Measurements from ENCODE around the gene ADIPOR2.
"Not testable (repeated sequence)": the region's sequence is repeated elsewhere in the genome, so short reads cannot be mapped to it uniquely, and the experiment has no call there.

The ADIPOR2 gene

DNA sequence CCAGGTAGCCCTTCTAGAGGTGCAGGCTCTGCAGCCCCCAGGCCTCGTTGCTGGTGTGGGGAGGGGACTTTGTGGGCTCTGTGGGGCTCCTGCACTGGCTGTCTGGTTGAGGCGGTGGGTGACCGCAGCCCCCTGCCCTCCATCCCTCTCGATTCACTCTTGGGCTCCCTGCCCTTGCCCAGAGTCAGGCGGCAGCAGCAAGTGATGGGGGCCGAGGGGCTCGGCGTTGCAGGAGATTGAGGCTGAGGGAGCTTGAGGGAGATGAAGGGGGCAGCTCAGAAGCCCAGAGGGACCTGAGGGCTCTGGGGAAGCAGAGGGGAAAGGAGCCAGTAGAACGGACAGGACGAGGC is 120.0 kb downstream of the ADIPOR2 start:
- DNase-seq (ENCODE audit: insufficient read length) (no peak), FAIRE-seq (no peak)
- no peak for TF ChIP-seq POLR2A (IDR thresholded peaks at IDR 0.05; ENCODE audit: low read depth, low read length)
- TF ChIP-seq TAF1 (IDR thresholded peaks at IDR 0.05; ENCODE audit: borderline replicate concordance, low read depth, low read length), result no peak
- TF ChIP-seq POLR2AphosphoS5 (IDR thresholded peaks at IDR 0.05; ENCODE audit: low read depth, low read length), result no peak

DNA sequence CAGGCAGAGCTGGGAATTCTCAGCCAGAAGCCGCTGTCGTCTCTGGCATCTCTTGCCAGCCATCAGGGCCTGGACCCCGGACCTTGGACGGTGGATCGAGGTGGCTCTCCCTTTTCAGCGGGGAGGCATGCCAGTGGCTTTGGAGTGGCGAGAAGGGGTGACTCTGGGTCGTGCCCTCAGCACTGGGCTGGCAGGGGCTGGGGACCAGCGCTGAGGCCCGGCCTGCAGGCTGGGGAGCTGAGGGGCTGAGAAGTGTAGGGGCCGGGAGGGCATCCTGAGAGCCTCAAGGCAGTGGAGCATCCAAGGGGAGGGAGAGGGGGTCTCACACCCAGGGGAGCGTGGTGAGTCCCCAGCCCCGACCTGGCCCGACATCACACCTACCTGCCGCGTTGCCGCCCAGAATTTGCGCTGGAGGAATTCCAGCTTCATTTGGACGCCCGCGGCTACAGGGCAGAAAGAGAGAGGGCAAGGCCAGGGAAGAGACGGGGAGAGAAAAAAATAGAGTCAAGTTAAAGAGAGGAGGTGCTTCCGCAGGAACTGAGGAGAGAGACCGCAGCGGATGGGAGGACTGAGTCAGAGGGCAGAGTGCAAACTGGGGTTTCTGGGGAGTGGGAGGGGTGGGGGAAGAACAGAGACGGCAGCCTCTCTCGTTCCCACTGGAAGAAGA is 120.5 kb downstream of the ADIPOR2 start:
- DNase-seq (ENCODE audit: insufficient read length) (no peak), FAIRE-seq (no peak)
- no peak for TF ChIP-seq POLR2AphosphoS5 (IDR thresholded peaks at IDR 0.05; ENCODE audit: low read depth, low read length)
- TF ChIP-seq TAF1 (IDR thresholded peaks at IDR 0.05; ENCODE audit: borderline replicate concordance, low read depth, low read length), result no peak
- no peak for TF ChIP-seq POLR2A (IDR thresholded peaks at IDR 0.05; ENCODE audit: low read depth, low read length)

DNA sequence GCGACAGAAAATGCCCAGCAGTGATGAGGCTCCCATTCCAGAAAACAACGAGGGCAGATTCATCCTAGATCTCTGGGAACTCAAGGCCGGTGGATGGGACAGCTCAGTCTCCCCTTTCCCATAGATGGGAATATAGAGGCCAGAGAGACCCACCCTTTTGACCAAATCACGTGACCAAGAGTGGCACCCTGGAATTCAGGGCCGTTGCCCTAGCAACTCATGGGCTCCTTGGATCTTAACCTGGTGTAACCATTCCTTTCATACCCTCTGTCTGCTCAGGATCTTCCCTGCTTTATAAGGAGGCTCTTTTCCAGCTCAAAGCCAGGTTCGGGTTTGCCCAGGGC is 121.0 kb downstream of the ADIPOR2 start:
- no peak for DNase-seq (ENCODE audit: insufficient read length)
- FAIRE-seq, result no peak
- no peak for TF ChIP-seq TAF1 (IDR thresholded peaks at IDR 0.05; ENCODE audit: borderline replicate concordance, low read depth, low read length)
- TF ChIP-seq POLR2AphosphoS5 (IDR thresholded peaks at IDR 0.05; ENCODE audit: low read depth, low read length), result no peak
- TF ChIP-seq POLR2A (IDR thresholded peaks at IDR 0.05; ENCODE audit: low read depth, low read length), result no peak

DNA sequence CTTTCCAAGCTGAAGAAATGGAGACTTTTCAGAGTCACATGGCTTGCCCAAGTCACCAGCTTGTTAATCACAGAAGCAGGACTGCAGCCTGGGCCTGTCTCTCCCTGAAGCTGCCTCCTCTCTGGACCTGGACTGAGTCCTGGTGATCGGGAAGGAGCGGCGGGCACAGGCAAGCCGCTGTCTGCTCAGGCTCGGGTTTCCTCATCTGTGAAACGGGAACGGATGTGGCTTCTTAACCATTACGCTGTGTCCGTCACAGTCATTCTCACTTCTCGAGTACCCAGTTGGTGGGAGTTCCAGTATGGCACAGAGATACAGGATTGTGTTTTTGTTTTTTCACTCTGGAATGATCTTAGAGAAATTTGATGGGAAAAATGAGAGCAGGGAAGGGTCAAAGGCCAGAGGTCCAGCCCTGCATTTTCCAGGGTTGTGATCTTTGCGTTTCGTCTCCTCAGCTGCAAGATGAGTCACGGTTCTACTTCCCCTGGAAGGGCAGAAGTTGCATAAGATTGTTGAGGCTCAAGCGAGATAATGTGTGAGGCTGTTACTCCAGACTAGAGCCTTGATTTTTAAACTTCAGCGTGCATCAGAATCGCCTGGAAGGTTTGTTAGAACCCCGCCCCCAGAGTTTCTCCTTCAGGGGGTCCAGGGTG is 121.9 kb downstream of the ADIPOR2 start:
- DNase-seq (ENCODE audit: insufficient read length), result no peak
- no peak for TF ChIP-seq TAF1 (IDR thresholded peaks at IDR 0.05; ENCODE audit: borderline replicate concordance, low read depth, low read length)
- no peak for TF ChIP-seq POLR2AphosphoS5 (IDR thresholded peaks at IDR 0.05; ENCODE audit: low read depth, low read length)
- no peak for TF ChIP-seq POLR2A (IDR thresholded peaks at IDR 0.05; ENCODE audit: low read depth, low read length)
- peak; percentile 70 for FAIRE-seq

- DNase-seq (ENCODE audit: insufficient read length) (no peak), FAIRE-seq (no peak)
Observed at GRCh38 chr12:1814266-1814665, 123.4 kb downstream of the ADIPOR2 start.

GRCh38 chr12:1815108-1815507 is 124.2 kb downstream of the ADIPOR2 start:
- DNase-seq (ENCODE audit: insufficient read length) (no peak), FAIRE-seq (no peak)

More at GRCh38 chr12:1814266-1814665, 123.4 kb downstream of the ADIPOR2 start:
- TF ChIP-seq POLR2A (IDR thresholded peaks at IDR 0.05; ENCODE audit: low read depth, low read length) (no peak), TAF1 (IDR thresholded peaks at IDR 0.05; ENCODE audit: borderline replicate concordance, low read depth, low read length) (no peak), POLR2AphosphoS5 (IDR thresholded peaks at IDR 0.05; ENCODE audit: low read depth, low read length) (no peak)

GRCh38 chr12:1815814-1816729 is 125.2 kb downstream of the ADIPOR2 start:
- FAIRE-seq (no peak), DNase-seq (ENCODE audit: insufficient read length) (no peak)
- TF ChIP-seq TAF1 (IDR thresholded peaks at IDR 0.05; ENCODE audit: borderline replicate concordance, low read depth, low read length) (no peak), POLR2AphosphoS5 (IDR thresholded peaks at IDR 0.05; ENCODE audit: low read depth, low read length) (no peak), POLR2A (IDR thresholded peaks at IDR 0.05; ENCODE audit: low read depth, low read length) (no peak)

More at GRCh38 chr12:1815108-1815507, 124.2 kb downstream of the ADIPOR2 start:
- TF ChIP-seq TAF1 (IDR thresholded peaks at IDR 0.05; ENCODE audit: borderline replicate concordance, low read depth, low read length) (no peak), POLR2AphosphoS5 (IDR thresholded peaks at IDR 0.05; ENCODE audit: low read depth, low read length) (no peak), POLR2A (IDR thresholded peaks at IDR 0.05; ENCODE audit: low read depth, low read length) (no peak)

GRCh38 chr12:1816730-1817348 is 126.0 kb downstream of the ADIPOR2 start:
- FAIRE-seq, result no peak
- no peak for DNase-seq (ENCODE audit: insufficient read length)
- TF ChIP-seq POLR2AphosphoS5 (IDR thresholded peaks at IDR 0.05; ENCODE audit: low read depth, low read length) (no peak; the same call in 1 of the 2 replicates), TAF1 (IDR thresholded peaks at IDR 0.05; ENCODE audit: borderline replicate concordance, low read depth, low read length) (no peak), POLR2A (IDR thresholded peaks at IDR 0.05; ENCODE audit: low read depth, low read length) (no peak)

DNA sequence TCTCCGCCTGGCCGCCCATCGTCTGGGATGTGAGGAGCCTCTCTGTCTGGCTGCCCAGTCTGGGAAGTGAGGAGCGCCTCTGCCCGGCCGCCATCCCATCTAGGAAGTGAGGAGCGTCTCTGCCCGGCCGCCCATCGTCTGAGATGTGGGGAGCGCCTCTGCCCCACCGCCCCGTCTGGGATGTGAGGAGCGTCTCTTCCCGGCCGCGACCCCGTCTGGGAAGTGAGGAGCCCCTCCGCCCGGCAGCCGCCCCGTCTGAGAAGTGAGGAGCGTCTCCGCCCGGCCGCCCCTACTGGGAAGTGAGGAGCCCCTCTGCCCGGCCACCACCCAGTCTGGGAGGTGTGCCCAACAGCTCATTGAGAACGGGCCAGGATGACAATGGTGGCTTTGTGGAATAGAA is 127.1 kb downstream of the ADIPOR2 start:
- FAIRE-seq; DNase-seq (ENCODE audit: insufficient read length): not testable (repeated sequence)

DNA sequence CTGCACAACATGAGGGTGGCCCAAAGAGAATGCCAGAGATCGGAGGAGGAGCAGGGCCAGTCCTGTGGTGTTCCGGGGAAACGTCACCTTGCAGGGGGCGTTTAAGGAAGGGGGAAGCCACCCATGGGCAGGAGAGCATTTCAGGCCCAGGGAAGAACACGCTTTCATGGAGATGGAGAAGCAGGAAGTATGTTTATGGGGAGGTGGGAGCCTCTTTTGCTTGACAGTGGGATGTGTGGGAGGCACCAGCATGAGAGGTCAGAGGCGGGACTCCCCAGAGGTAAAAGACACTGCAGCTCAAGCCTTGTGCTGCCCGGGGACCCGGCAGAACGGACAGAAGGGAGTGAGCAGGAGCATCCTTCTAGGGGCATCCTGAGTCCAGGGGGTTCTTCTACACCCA is 128.2 kb downstream of the ADIPOR2 start:
- no peak for TF ChIP-seq POLR2AphosphoS5 (IDR thresholded peaks at IDR 0.05; ENCODE audit: low read depth, low read length)
- TF ChIP-seq POLR2A (IDR thresholded peaks at IDR 0.05; ENCODE audit: low read depth, low read length), result no peak
- no peak for TF ChIP-seq TAF1 (IDR thresholded peaks at IDR 0.05; ENCODE audit: borderline replicate concordance, low read depth, low read length)
- FAIRE-seq (no peak), DNase-seq (ENCODE audit: insufficient read length) (no peak)

GRCh38 chr12:1819571-1819970 is 128.7 kb downstream of the ADIPOR2 start:
- TF ChIP-seq POLR2AphosphoS5 (IDR thresholded peaks at IDR 0.05; ENCODE audit: low read depth, low read length) (no peak), TAF1 (IDR thresholded peaks at IDR 0.05; ENCODE audit: borderline replicate concordance, low read depth, low read length) (no peak), POLR2A (IDR thresholded peaks at IDR 0.05; ENCODE audit: low read depth, low read length) (no peak)
- no peak for FAIRE-seq
- no peak for DNase-seq (ENCODE audit: insufficient read length)
